Nephron (organoid): ENCODE data around the gene RBMY1F.
"Not testable (repeated sequence)": the region's sequence is repeated elsewhere in the genome, so short reads cannot be mapped to it uniquely, and the experiment has no call there.

Experiments used
- H3K27ac Mint-ChIP-seq, 3 experiments: 2 replicates each; pipeline ENCODE4 v1.8.0; 2020; ENCODE audit warnings: mixed read lengths in 3 of 3, mild to moderate bottlenecking in 2 of 3, moderate library complexity in 1 of 3
- H3K27me3 Mint-ChIP-seq: 2 replicates; pipeline ENCODE4 v1.8.0; 2021; ENCODE audit warnings: low read depth, mild to moderate bottlenecking, moderate library complexity, mixed read lengths
- H3K36me3 Mint-ChIP-seq: 2 replicates; pipeline ENCODE4 v1.8.0; 2020; ENCODE audit warnings: low read depth, mixed read lengths
- H3K4me1 Mint-ChIP-seq: 2 replicates; pipeline ENCODE4 v1.8.0; 2020; ENCODE audit warnings: mixed read lengths
- H3K4me3 Mint-ChIP-seq, 3 experiments: 2 replicates each; pipeline ENCODE4 v1.8.0; 2020; ENCODE audit warnings: mild to moderate bottlenecking in 3 of 3, mixed read lengths in 3 of 3, moderate library complexity in 2 of 3
- H3K9me3 Mint-ChIP-seq: 2 replicates; pipeline ENCODE4 v1.8.0; 2020; ENCODE audit warnings: mixed read lengths

Gene RBMY1F

GRCh38 chrY:22182823-22183222 lies at the start of gene RBMY1F:
Gene RBMY1F, minus strand, starts transcription at chrY:22182923. Its CDS starts 1,954 bp downstream, at chrY:22180969.
- not testable (repeated sequence) for H3K36me3 Mint-ChIP-seq, H3K27me3 Mint-ChIP-seq, H3K4me3 Mint-ChIP-seq, H3K9me3 Mint-ChIP-seq, H3K27ac Mint-ChIP-seq, H3K4me1 Mint-ChIP-seq

GRCh38 chrY:22151144-22151543 lies 31.6 kb downstream of the RBMY1F start:
- not testable (repeated sequence) for H3K4me3 Mint-ChIP-seq, H3K27me3 Mint-ChIP-seq, H3K27ac Mint-ChIP-seq, H3K36me3 Mint-ChIP-seq, H3K4me1 Mint-ChIP-seq, H3K9me3 Mint-ChIP-seq

GRCh38 chrY:22141011-22141695 lies 41.6 kb downstream of the RBMY1F start:
- not testable (repeated sequence) for H3K27ac Mint-ChIP-seq, H3K27me3 Mint-ChIP-seq, H3K9me3 Mint-ChIP-seq, H3K4me1 Mint-ChIP-seq, H3K4me3 Mint-ChIP-seq, H3K36me3 Mint-ChIP-seq

DNA sequence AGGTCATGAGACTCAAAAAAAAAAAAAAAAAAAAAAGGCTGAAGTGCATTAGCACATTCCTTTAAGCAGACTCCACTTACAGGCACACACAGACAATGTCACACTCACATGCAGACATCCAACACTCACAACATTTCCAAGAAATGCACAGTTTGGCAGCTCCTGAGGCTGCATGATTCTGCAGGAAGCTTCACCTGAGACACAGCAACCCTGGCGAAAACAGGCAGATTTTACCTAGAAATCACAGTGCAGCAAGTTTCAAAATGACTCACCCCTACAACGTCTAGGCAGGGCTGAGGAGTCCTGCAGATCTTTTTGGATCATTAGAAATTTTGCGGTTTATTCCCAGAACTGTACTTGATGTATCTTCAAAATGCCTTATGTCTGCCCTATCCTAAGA lies 48.0 kb downstream of the RBMY1F start:
- not testable (repeated sequence) for H3K4me1 Mint-ChIP-seq, H3K9me3 Mint-ChIP-seq, H3K36me3 Mint-ChIP-seq, H3K4me3 Mint-ChIP-seq, H3K27me3 Mint-ChIP-seq, H3K27ac Mint-ChIP-seq

GRCh38 chrY:22130494-22130893 lies 52.2 kb downstream of the RBMY1F start:
- H3K9me3 Mint-ChIP-seq, H3K27me3 Mint-ChIP-seq, H3K36me3 Mint-ChIP-seq, H3K4me1 Mint-ChIP-seq, H3K4me3 Mint-ChIP-seq, H3K27ac Mint-ChIP-seq: not testable (repeated sequence)
